H9 (cell line): Measurements from ENCODE around the gene MRPL43. TPM values are rescaled to one million over a fixed set of nuclear protein-coding genes. Genes with fewer than 3 reads are reported as not detected.

Experiments
- DNase-seq: peaks from one replicate; pipeline ENCODE4 v3.0.0-alpha.2; 2017
- H2AFZ ChIP-seq: one replicate; pipeline ENCODE4 v1.6.1; 2013; ENCODE audit warnings: mild to moderate bottlenecking, low read length, control low read depth, moderate library complexity
- H2AK5ac ChIP-seq: 2 replicates; pipeline ENCODE4 v1.6.1; 2013; ENCODE audit warnings: low read length, control low read depth, mixed read lengths; ENCODE audit not compliant: insufficient read length
- H2BK120ac ChIP-seq: one replicate; pipeline ENCODE4 v1.6.1; 2013; ENCODE audit warnings: low read depth, mild to moderate bottlenecking, low read length, control low read depth, inconsistent platforms; ENCODE audit not compliant: poor library complexity, severe bottlenecking
- H2BK12ac ChIP-seq: 2 replicates; pipeline ENCODE4 v1.6.1; 2013; ENCODE audit warnings: low read length, control low read depth, mixed read lengths, low read depth; ENCODE audit not compliant: insufficient read length
- H2BK15ac ChIP-seq: 2 replicates; pipeline ENCODE4 v1.6.1; 2013; ENCODE audit warnings: low read depth, low read length, control low read depth
- H2BK20ac ChIP-seq: one replicate; pipeline ENCODE4 v1.6.1; 2013; ENCODE audit warnings: low read depth, mild to moderate bottlenecking, low read length, control low read depth, inconsistent platforms; ENCODE audit not compliant: poor library complexity, severe bottlenecking
- H2BK5ac ChIP-seq: 2 replicates; pipeline ENCODE4 v1.6.1; 2013; ENCODE audit warnings: low read length, control low read depth, mixed read lengths; ENCODE audit not compliant: insufficient read length
- H3K14ac ChIP-seq: 2 replicates; pipeline ENCODE4 v1.6.1; 2013; ENCODE audit warnings: low read length, control low read depth; ENCODE audit not compliant: insufficient read depth
- H3K18ac ChIP-seq: 2 replicates; pipeline ENCODE4 v1.6.1; 2013; ENCODE audit warnings: low read depth, mild to moderate bottlenecking, mixed read lengths, low read length, control low read depth; ENCODE audit not compliant: insufficient read length
- H3K23ac ChIP-seq: 2 replicates; pipeline ENCODE4 v1.6.1; 2013; ENCODE audit warnings: low read length, control low read depth, mixed read lengths, low read depth; ENCODE audit not compliant: insufficient read length
- H3K23me2 ChIP-seq: 2 replicates; pipeline ENCODE4 v1.6.1; 2013; ENCODE audit warnings: low read depth, mild to moderate bottlenecking, mixed read lengths, low read length, control low read depth; ENCODE audit not compliant: insufficient read length, poor library complexity, severe bottlenecking
- H3K27ac ChIP-seq: 2 replicates; pipeline ENCODE4 v1.5.1; 2013; ENCODE audit warnings: low read length, control low read depth, mixed read lengths, low read depth; ENCODE audit not compliant: insufficient read length
- H3K27me3 ChIP-seq: 2 replicates; pipeline ENCODE4 v1.6.1; 2013; ENCODE audit warnings: low read length, control low read depth, inconsistent platforms; ENCODE audit not compliant: insufficient read depth
- H3K4ac ChIP-seq: 2 replicates; pipeline ENCODE4 v1.6.1; 2013; ENCODE audit warnings: low read depth, mild to moderate bottlenecking, control low read depth, inconsistent platforms, low read length, moderate library complexity
- H3K4me1 ChIP-seq: 2 replicates; pipeline ENCODE4 v1.6.1; 2013; ENCODE audit warnings: low read length, control low read depth, inconsistent platforms; ENCODE audit not compliant: insufficient read depth
- H3K4me2 ChIP-seq: 2 replicates; pipeline ENCODE4 v1.6.1; 2013; ENCODE audit warnings: low read length, control low read depth, mixed read lengths; ENCODE audit not compliant: insufficient read length, insufficient read depth
- H3K56ac ChIP-seq: 2 replicates; pipeline ENCODE4 v1.6.1; 2013; ENCODE audit warnings: low read depth, mild to moderate bottlenecking, mixed read lengths, low read length, control low read depth; ENCODE audit not compliant: insufficient read length
- H3K79me1 ChIP-seq: 2 replicates; pipeline ENCODE4 v1.6.1; 2013; ENCODE audit warnings: low read depth, mild to moderate bottlenecking, moderate library complexity, low read length, control low read depth, inconsistent platforms; ENCODE audit not compliant: insufficient read depth, poor library complexity, severe bottlenecking
- H3K79me2 ChIP-seq: 2 replicates; pipeline ENCODE4 v1.6.1; 2013; ENCODE audit warnings: low read length, control low read depth, inconsistent platforms; ENCODE audit not compliant: insufficient read depth
- H3K9ac ChIP-seq: 2 replicates; pipeline ENCODE4 v1.6.1; 2013; ENCODE audit warnings: low read length, control low read depth, mixed read lengths; ENCODE audit not compliant: insufficient read length; ENCODE audit errors: extremely low read depth
- H3K9me3 ChIP-seq: one replicate; pipeline ENCODE4 v1.6.1; 2013; ENCODE audit warnings: low read depth, low read length, inconsistent platforms; ENCODE audit not compliant: control insufficient read depth
- H3T11ph ChIP-seq: one replicate; pipeline ENCODE4 v1.6.1; 2013; ENCODE audit warnings: mild to moderate bottlenecking, low read length, control low read depth, inconsistent platforms
- H4K20me1 ChIP-seq: one replicate; pipeline ENCODE4 v1.6.1; 2013; ENCODE audit not compliant: control insufficient read depth, insufficient read length, insufficient read depth
- H4K5ac ChIP-seq: 2 replicates; pipeline ENCODE4 v1.6.1; 2013; ENCODE audit warnings: low read depth, mild to moderate bottlenecking, mixed read lengths, low read length, control low read depth; ENCODE audit not compliant: insufficient read length
- H4K8ac ChIP-seq: replicated peaks from 2 replicates; pipeline ENCODE4 v1.6.1; 2013; ENCODE audit warnings: low read length, control low read depth, mixed read lengths, low read depth; ENCODE audit not compliant: insufficient read length
- H4K91ac ChIP-seq: 2 replicates; pipeline ENCODE4 v1.6.1; 2013; ENCODE audit warnings: low read depth, mild to moderate bottlenecking, moderate library complexity, mixed read lengths, low read length, control low read depth; ENCODE audit not compliant: insufficient read length
- H3K27ac Mint-ChIP-seq, 3 experiments: 2 replicates in 2 of 3; 3 replicates in 1 of 3; pipeline ENCODE4 v1.8.0; 2020 to 2021; ENCODE audit warnings: mixed read lengths in 3 of 3, mild to moderate bottlenecking in 1 of 3, moderate library complexity in 1 of 3
- H3K27me3 Mint-ChIP-seq: 2 replicates; pipeline ENCODE4 v1.8.0; 2021; ENCODE audit warnings: low read depth, mild to moderate bottlenecking, moderate library complexity, mixed read lengths
- H3K36me3 Mint-ChIP-seq, 3 experiments: 2 replicates in 2 of 3; 3 replicates in 1 of 3; pipeline ENCODE4 v1.8.0; 2020 to 2021; ENCODE audit warnings: low read depth in 3 of 3, mixed read lengths in 3 of 3; ENCODE audit not compliant: insufficient read depth in 1 of 3
- H3K4me1 Mint-ChIP-seq, 2 experiments: 2 replicates each; pipeline ENCODE4 v1.8.0; 2020; ENCODE audit warnings: mixed read lengths in 2 of 2
- H3K4me3 Mint-ChIP-seq, 2 experiments: 2 replicates in 1 of 2; 3 replicates in 1 of 2; pipeline ENCODE4 v1.8.0; 2020 to 2021; ENCODE audit warnings: mild to moderate bottlenecking in 2 of 2, mixed read lengths in 2 of 2, moderate library complexity in 1 of 2
- H3K9me3 Mint-ChIP-seq, 2 experiments: 2 replicates in 1 of 2; 3 replicates in 1 of 2; pipeline ENCODE4 v1.8.0; 2020; ENCODE audit warnings: mild to moderate bottlenecking in 2 of 2, mixed read lengths in 2 of 2, moderate library complexity in 1 of 2
- CTCF ChIP-seq: fragments of 200-600 bp; sonication (generic); conservative IDR thresholded peaks from 3 replicates; pipeline ENCODE4 v1.8.0; 2021; ENCODE audit warnings: antibody characterized with exemption, mild to moderate bottlenecking
- WGBS: extraction: QIAGEN DNeasy Blood & Tissue Kit; methylation state at CpG from one replicate; pipeline ENCODE4 v1.1.7; 2013; ENCODE audit warnings: missing lambda C conversion rate, low lambda C conversion rate, mixed read lengths; ENCODE audit not compliant: insufficient read length; ENCODE audit errors: extremely low coverage; 5-methylcytosine and 5-hydroxymethylcytosine counted together
- long read RNA-seq: library from polyadenylated mRNA; unstranded; transcript quantifications from one replicate; pipeline ENCODE4 v2.0.0, GENCODE V29; 2020
- total RNA-seq: library from RNA; stranded (reverse); gene quantifications from 2 replicates; pipeline ENCODE4 v1.2.1, GENCODE V29; 2021

The MRPL43 gene
- total RNA-seq: 70.3 and 71.0 TPM in 2 replicates
- long read RNA-seq, transcript MRPL43-206 (4 exons, 866 nt): minor isoform, 5 of 166 reads
- long read RNA-seq, transcript MRPL43-212 (2 exons, 810 nt): minor isoform, 8 of 166 reads
- long read RNA-seq, transcript MRPL43-203 (3 exons, 1,010 nt): major isoform, 131 of 166 reads
- long read RNA-seq, transcript MRPL43-211 (2 exons, 903 nt): minor isoform, 5 of 166 reads
- long read RNA-seq, partial matches to known transcripts: 0 of 166 reads
- long read RNA-seq, other reads (novel, unspliced or antisense): 14 of 166 reads

- H3K18ac ChIP-seq: peak within 1 kb of the TSS; percentile 57
- H2BK120ac ChIP-seq: no peak within 1 kb of the TSS
- no peak within 1 kb of the TSS for H2BK20ac ChIP-seq
- no peak within 1 kb of the TSS for H3K56ac ChIP-seq
- H3K23ac ChIP-seq: no peak within 1 kb of the TSS
- H3K27me3 ChIP-seq: no peaks in the 10 kb centered on the region
- no peak within 1 kb of the TSS for H4K8ac ChIP-seq
- H3K14ac ChIP-seq: no peak within 1 kb of the TSS; the same call in 1 of the 2 replicates
- H3K79me2 ChIP-seq: peaks cover 17% of the 10 kb centered on the region; the same call in 1 of the 2 replicates
- no peak within 1 kb of the TSS for H2BK15ac ChIP-seq
- H3K23me2 ChIP-seq: peaks cover 8% of the 10 kb centered on the region
- no peak within 1 kb of the TSS for H4K5ac ChIP-seq
- H2AFZ ChIP-seq: no peak within 1 kb of the TSS
- no peak within 1 kb of the TSS for H3K4ac ChIP-seq
- peaks cover 9 to 16% of the 10 kb centered on the region in 2 experiments for H3K4me1 Mint-ChIP-seq
- H2AK5ac ChIP-seq: no peak within 1 kb of the TSS
- H3K36me3 Mint-ChIP-seq: peaks cover 28 to 41% (median 37%) of the 10 kb centered on the region in 3 experiments; a peak in 6 of 7 replicates
- H3K4me3 Mint-ChIP-seq: peak within 1 kb of the TSS; percentile 96 to 98
- WGBS: no CpG with 5 or more reads among the region's 75 CpGs
- no peaks in the 10 kb centered on the region for H3K27me3 Mint-ChIP-seq
- H4K91ac ChIP-seq: no peak within 1 kb of the TSS
- peaks cover 14% of the 10 kb centered on the region for H3K79me1 ChIP-seq
- H3K9ac ChIP-seq: peak within 1 kb of the TSS; percentile 84
- H3K4me1 ChIP-seq: no peaks in the 10 kb centered on the region; the same call in 1 of the 2 replicates
- no peaks in the 10 kb centered on the region for H3K9me3 ChIP-seq
- H3K27ac Mint-ChIP-seq: peak within 1 kb of the TSS; percentile 55 to 98 (median 96)
- no peak within 1 kb of the TSS for H3T11ph ChIP-seq
- no peak within 1 kb of the TSS for H2BK12ac ChIP-seq
- no peak within 1 kb of the TSS for H3K27ac ChIP-seq
- peak within 1 kb of the TSS; percentile 94 for H3K4me2 ChIP-seq
- DNase-seq: peak; percentile 87
- no peaks in the 10 kb centered on the region for H4K20me1 ChIP-seq
- peaks cover 0 to 2% of the 10 kb centered on the region in 2 experiments; a peak in 3 of 5 replicates for H3K9me3 Mint-ChIP-seq
- no peak for TF ChIP-seq CTCF
- no peak within 1 kb of the TSS for H2BK5ac ChIP-seq
Observed at GRCh38 chr10:100986952-100987684, at the start of gene MRPL43, which contains the start of gene TWNK. Gene MRPL43, minus strand, starts transcription at chr10:100987497. Its CDS starts 54 bp downstream, at chr10:100987443. Gene TWNK, plus strand, starts transcription at chr10:100987543. Its CDS starts 668 bp downstream, at chr10:100988211.
